ENCODE data around the gene HELQ.
"Not testable (repeated sequence)": the region's sequence is repeated elsewhere in the genome, so short reads cannot be mapped to it uniquely, and the experiment has no call there.

HELQ gene

DNA sequence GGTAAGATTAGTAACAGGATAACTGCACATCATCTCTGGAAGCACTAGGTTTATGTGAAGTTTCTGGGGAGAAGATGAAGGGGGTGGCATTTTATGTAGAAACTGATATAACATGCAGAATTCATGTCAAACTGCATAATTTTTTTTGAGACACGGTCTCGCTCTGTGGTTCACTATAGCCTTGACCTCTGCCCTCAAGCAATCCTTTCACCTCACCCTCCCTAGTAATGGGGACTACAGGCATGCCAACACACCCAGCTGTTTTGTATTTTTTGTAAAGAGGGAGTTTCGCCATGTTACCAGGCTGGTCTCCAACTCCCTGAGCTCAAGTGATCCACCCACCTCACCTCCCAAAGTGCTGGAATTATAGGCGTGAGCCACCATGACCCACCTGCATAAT is 17.8 kb upstream of the HELQ start:
- TF ChIP-seq POLR2A (IDR thresholded peaks at IDR 0.05; ENCODE audit: low read depth, low read length), result no peak
- DNase-seq (ENCODE audit: insufficient read length, low spot score), result no peak
- FAIRE-seq, result no peak

DNA sequence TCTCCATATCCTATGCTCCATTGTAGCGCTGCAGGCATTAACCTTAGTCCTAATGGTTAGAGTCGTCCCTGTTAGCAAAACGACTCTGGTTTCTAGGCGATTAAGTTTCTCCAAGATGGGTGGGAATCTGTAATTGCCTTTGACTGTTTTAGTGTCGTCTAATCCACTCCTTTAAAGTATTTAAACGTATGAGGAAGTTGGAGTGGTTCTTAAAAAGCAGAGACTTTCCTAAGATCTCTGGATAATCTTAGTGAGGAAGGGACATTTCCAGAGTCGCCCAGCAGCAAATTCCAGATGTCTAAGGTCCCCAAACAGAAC is 520 bp upstream of the HELQ start:
- FAIRE-seq (no peak), DNase-seq (ENCODE audit: insufficient read length, low spot score) (no peak)
- TF ChIP-seq POLR2A (IDR thresholded peaks at IDR 0.05; ENCODE audit: low read depth, low read length), result no peak

DNA sequence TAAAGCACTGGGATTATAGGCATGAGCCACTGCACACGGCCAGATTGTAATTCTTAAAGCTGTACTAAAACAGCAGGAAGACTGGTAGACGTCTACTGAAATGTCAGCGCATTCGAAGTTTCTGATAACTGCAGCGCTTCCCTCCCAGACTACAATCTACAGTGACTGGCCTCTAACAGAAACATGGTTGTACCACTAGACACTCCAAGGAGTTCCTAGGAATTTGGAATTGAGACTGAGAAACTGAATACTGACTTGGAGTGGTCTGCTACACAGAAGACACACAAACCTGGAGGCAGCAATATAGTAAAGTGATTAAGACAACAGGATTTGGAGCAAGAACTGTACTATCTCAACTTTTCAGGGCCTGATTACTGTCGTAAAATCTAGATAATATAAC is 937 bp downstream of the HELQ start:
- TF ChIP-seq POLR2A (IDR thresholded peaks at IDR 0.05; ENCODE audit: low read depth, low read length), result no peak
- DNase-seq (ENCODE audit: insufficient read length, low spot score) (no peak), FAIRE-seq (no peak)

DNA sequence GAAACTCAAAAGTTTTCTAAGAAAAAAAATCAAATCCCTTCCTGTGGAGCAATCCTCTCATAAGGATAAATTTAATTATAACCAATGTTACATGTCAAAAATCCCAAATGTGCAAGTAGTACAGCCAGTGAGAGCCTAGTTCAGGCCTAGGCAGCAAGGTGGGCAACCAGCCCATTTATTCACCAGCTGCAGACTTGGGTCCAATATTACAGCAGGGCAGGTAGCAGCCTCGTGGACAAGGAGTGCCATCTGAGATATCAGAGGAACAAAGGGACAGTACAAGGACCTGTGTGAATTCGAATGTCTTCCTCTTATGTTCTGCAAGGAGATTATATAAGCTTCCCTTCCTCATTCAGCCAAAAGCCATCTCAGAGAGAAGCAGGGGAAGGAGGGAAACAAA is 6.6 kb downstream of the HELQ start:
- DNase-seq (ENCODE audit: insufficient read length, low spot score) (no peak), FAIRE-seq (no peak)
- no peak for TF ChIP-seq POLR2A (IDR thresholded peaks at IDR 0.05; ENCODE audit: low read depth, low read length)

DNA sequence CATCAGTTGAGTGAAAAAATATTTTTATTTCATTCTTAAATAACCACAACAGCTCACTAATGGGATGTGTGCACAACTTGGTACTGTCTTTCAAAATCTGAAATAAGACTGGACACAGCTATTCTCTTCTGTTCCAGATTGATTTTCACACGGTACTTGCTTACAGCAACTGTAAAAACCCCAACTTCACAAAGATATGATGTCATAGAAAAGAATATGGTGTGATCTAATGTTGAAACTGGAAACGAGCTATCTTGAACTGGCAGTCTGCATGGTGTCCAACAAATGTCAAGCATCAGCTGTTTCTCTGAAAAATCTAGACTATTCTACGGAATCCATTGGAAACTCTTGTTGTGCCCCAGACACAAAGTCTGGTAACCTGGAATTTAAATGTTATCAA is 14.7 kb downstream of the HELQ start:
- DNase-seq (ENCODE audit: insufficient read length, low spot score) (no peak), FAIRE-seq (no peak)
- TF ChIP-seq POLR2A (IDR thresholded peaks at IDR 0.05; ENCODE audit: low read depth, low read length), result no peak

DNA sequence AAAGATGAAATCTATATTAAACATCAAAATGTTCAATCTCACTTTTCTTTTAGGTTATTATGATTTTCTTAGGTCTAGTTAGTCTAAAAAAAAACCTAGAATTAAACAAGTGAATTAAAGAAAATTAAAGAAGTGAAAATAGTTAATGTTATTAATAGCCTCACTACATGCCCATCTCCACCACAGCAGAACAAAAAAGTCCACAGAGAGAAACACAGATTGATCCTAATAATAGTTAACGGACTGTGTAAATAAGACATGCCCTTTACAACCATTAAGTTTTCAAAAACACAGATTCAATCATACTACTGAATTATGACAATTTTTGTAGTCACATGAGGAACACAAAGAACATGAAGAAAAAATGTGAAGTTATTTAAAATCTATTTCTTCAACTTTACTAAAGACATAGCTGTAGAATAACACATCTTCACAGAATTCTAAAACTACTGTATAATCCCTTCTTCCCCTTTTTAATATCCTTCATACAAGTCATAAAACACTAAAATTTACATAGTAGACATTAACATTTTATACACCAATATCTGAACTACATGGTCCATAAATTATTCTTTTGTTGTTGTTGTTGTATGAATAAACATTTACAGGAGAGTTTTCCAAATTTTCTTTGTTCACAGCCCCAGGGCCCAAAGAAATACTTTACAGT is 15.3 kb downstream of the HELQ start:
- no peak for FAIRE-seq

DNA sequence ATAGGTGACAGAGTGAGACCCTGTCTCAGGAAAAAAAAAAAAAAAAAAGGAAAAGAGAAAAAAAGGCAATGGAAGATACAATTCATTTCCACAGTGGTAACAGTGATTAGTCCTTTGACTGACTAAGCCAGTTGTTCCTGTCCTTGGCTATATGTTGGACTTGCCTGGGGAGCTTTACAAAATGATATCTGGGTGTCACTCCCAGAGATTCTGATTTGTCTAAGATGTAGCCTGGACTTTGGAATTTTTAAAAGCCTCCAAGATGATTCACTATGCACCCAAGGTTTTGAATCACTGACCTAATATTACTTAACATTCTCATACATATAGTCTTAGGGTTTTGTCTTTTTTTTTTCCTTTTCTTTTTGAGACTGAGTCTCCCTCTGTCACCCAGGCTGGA is 16.9 kb downstream of the HELQ start:
- TF ChIP-seq POLR2A (IDR thresholded peaks at IDR 0.05; ENCODE audit: low read depth, low read length), result no peak
- FAIRE-seq (no peak), DNase-seq (ENCODE audit: insufficient read length, low spot score) (no peak)

More for the DNA sequence above, 15.3 kb downstream of the HELQ start:
- no peak for DNase-seq (ENCODE audit: insufficient read length, low spot score)
- no peak for TF ChIP-seq POLR2A (IDR thresholded peaks at IDR 0.05; ENCODE audit: low read depth, low read length)

DNA sequence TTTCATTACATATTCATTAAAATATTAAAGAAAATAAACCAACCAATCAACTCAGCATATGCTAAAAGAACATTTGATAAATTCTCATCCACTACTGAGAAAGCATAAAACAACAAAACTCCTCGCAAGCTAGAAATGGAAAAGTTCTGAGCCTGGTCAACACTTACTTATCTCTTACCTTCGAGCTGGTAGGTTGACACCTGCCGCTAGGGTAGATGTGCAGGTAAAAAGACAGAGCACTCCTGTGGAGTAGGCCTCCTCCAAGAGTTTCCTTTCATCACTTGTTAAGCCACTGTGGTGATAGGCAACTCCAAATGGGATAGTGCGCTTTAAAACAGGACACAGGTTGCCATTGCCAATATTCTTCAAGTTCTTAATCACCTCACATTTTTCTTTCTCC is 18.9 kb downstream of the HELQ start:
- FAIRE-seq (no peak), DNase-seq (ENCODE audit: insufficient read length, low spot score) (no peak)
- no peak for TF ChIP-seq POLR2A (IDR thresholded peaks at IDR 0.05; ENCODE audit: low read depth, low read length)

DNA sequence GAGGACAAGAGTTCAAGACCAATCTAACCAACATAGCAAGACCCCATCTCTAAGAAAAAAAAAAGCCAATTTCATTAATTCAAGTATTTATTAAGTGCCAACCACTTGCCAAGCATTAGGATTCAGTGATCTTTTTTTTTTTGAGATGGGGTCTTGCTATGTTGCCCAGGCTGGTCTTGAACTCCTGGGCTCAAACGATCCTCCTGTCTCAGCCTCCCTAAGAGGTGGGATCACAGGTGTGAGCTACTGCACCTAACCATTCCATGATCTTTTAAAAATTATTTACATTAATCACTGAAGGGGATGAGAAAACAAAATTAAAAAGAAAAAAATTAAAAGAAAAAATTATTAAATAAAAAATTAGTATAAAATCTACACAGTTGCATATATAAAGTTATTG is 24.4 kb downstream of the HELQ start:
- FAIRE-seq (no peak), DNase-seq (ENCODE audit: insufficient read length, low spot score) (no peak)
- TF ChIP-seq POLR2A (IDR thresholded peaks at IDR 0.05; ENCODE audit: low read depth, low read length), result no peak

DNA sequence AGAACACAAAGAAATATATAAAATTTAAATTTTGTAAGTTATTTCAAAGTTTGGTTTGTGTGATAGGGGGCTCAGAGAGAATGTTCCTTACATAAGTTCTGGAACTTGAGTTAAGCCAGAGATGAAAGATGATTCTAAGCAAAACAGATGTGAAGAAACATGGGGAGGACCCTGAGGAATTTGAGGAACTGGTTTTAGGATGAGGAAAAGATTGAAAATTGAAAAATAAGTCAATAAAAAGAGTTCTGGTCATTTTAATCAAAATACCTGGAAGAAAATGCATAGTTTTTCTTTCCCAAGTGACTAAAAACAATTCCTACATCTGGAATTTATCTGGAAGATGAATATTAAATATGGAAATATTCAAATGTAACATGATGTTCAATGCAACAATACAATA is 37.4 kb downstream of the HELQ start:
- DNase-seq (ENCODE audit: insufficient read length, low spot score) (no peak), FAIRE-seq (no peak)
- TF ChIP-seq POLR2A (IDR thresholded peaks at IDR 0.05; ENCODE audit: low read depth, low read length), result no peak

DNA sequence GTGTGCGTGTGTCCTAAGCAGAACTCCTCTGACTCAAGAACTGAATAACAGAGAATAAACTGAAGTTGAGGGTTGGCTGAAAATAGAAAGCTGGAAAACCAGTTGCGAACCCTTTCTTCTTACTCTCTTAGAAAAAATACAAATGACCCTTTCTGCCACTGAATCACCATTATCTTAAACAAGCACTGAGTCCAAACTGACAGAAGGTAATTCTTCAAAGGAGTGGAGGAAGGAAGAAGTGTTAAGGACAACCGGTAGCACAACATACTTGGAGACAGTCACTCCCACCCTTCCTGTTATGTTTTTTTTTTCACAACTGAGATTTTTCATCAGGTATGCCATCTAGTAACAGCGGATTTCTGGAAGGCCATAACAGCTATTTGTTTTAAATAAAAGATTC is 38.1 kb downstream of the HELQ start:
- TF ChIP-seq POLR2A (IDR thresholded peaks at IDR 0.05; ENCODE audit: low read depth, low read length), result no peak
- FAIRE-seq (no peak), DNase-seq (ENCODE audit: insufficient read length, low spot score) (no peak)

DNA sequence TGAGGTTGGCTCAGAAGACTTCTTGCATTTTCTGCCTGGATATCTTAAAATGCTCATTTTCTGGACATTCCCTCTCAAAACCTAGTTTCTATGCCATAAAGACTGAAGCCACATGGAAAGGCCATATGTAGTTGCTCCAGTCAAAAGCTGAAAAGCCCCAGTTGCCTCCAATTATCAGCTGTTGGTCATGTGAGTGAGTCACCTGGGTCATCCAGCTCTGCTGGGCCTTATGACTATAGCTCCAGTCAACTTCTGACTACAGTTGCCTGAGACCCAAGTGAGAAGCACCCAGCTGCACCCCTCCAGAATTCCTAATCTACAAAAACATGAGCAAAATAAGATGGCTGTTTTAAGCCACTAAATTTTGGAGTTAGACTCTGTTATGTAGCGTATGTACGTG is 41.9 kb downstream of the HELQ start:
- no peak for DNase-seq (ENCODE audit: insufficient read length, low spot score)
- no peak for FAIRE-seq
- no peak for TF ChIP-seq POLR2A (IDR thresholded peaks at IDR 0.05; ENCODE audit: low read depth, low read length)

DNA sequence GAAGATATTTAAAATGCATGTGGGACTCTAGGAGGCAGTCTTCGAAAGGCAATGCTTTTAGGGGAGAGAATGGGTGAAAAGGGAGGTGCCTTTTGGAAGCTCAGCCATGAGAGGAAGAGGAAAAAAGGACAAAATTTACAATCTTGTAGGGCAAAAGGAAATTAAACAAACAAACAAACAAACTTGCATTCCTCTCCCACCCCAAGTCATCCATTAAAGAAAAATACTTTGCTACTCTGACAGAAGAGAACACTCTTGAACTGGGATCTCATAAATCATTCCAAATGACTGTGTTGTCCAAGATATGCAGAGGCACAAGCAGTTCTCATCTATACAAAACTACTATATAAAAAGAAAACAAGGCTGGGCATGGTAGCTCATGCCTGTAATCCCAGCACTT is 46.7 kb downstream of the HELQ start:
- no peak for TF ChIP-seq POLR2A (IDR thresholded peaks at IDR 0.05; ENCODE audit: low read depth, low read length)
- DNase-seq (ENCODE audit: insufficient read length, low spot score) (no peak), FAIRE-seq (no peak)

DNA sequence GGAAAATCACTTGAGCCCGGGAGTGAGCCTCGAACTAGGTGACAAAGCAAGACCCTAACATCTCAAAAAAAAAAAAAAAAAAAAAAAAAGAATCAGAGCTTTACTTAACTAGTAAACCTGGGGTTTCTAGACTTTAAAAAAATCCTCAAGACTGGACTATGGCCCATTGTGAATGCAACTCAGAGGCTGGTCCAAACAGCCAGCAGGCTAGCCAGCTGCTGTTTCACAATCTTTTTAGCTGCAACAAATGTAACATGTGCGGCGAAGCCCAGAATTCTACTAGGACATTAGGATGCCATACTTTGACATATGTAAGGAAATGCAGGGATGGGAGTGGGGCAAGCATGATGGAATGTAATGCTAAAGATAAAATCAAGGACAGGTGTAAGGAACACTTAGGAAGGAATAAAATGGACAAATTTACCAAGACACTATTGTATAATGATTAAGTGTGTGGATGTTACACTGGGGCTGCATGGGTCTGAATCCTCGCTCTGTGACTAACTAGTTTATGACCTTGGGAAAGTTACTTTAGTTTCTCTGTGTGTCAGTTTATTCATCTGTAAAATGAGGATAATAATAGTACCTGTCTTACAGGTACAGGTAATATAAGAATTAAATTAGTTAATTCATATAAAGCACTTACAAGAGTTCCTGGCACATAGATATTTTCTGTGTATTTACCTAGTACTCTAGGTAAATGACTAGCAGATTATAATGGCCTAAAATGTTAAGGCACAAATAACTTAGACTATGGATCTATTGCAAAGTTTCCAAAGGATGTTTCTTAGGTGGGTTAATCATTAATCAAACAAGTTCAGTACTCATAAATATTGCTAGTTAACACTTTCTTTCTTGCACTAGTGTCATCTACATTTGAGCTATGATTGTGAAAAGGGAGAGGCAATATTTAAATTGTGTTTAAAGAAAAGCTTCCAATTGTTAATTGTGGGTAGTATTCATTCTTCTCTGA is 49.5 kb downstream of the HELQ start:
- FAIRE-seq (no peak), DNase-seq (ENCODE audit: insufficient read length, low spot score) (no peak)
- no peak for TF ChIP-seq POLR2A (IDR thresholded peaks at IDR 0.05; ENCODE audit: low read depth, low read length)

DNA sequence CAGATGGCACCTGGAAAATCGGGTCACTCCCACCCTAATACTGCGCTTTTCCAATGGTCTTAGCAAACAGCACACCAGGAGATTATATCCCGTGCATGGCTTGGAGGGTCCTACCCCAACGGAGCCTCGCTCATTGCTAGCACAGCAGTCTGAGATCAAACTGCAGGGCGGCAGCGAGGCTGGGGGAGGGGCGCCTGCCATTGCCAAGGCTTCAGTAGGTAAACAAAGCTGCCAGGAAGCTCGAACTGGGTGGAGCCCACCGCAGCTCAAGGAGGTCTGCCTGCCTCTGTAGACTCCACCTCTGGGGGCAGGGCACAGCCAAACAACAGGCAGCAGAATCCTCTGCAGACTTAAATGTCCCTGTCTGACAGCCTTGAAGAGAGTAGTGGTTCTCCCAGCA is 57.5 kb downstream of the HELQ start:
- not testable (repeated sequence) for FAIRE-seq; DNase-seq (ENCODE audit: insufficient read length, low spot score)
